T-cell (primary cell): ENCODE measurements around the gene EWSR1. TPM values are rescaled to one million over a fixed set of nuclear protein-coding genes. Genes with fewer than 3 reads are reported as not detected.

Experiments
- ATAC-seq, 4 experiments: fragments of 200-7000 bp in 3 of 4; fragments of 150-1000 bp in 1 of 4; cut with Tn5 transposase; replicated peaks in 1 of 4; 1 replicate in 3 of 4; 2 replicates in 1 of 4; pipeline ENCODE4 v1.10.0; 2021; ENCODE audit warnings: moderate library complexity in 3 of 4, mild to moderate bottlenecking in 2 of 4, moderate number of reproducible peaks in 1 of 4
- CTCF ChIA-PET, 2 donors: fragments of 300-600 bp; sonication (Branson Sonifier 250); formaldehyde crosslinking; loops; one replicate each; lab custom pipeline; 2022; ENCODE audit warnings: antibody characterized with exemption in 2 of 2; lab: Charles Lee
- POLR2A ChIA-PET, 2 donors: fragments of 300-600 bp; sonication (Branson Sonifier 250); formaldehyde crosslinking; loops; one replicate each; lab custom pipeline; 2022; ENCODE audit warnings: antibody characterized with exemption in 2 of 2; lab: Charles Lee
- DNase-seq, 35 experiments: peaks; one replicate each; pipeline versions ENCODE4 v3.0.0 to v3.0.0-alpha.2; 2013 to 2023
- H3K27ac ChIP-seq: one replicate; pipeline ENCODE4 v1.5.1; 2013; ENCODE audit warnings: low read length
- H3K27me3 ChIP-seq, 2 experiments: replicated peaks in 1 of 2; 1 replicate in 1 of 2; 2 replicates in 1 of 2; pipeline versions ENCODE4 v1.6.1 to v1.7.0; 2013; ENCODE audit warnings: low read length in 1 of 2, mixed read lengths in 1 of 2; ENCODE audit not compliant: control insufficient read depth in 2 of 2, insufficient read depth in 2 of 2; ENCODE audit errors: extremely low read depth in 1 of 2
- H3K36me3 ChIP-seq, 2 donors: 1 replicate in 1 of 2; 2 replicates in 1 of 2; pipeline versions ENCODE4 v1.6.1 to v1.7.0; 2013; ENCODE audit warnings: low read length in 1 of 2; ENCODE audit not compliant: control insufficient read depth in 2 of 2, insufficient read depth in 1 of 2; ENCODE audit errors: extremely low read depth in 1 of 2
- H3K4me1 ChIP-seq, 2 experiments: 1 replicate in 1 of 2; 2 replicates in 1 of 2; pipeline versions ENCODE4 v1.6.1 to v1.7.0; 2013; ENCODE audit warnings: low read length in 2 of 2, mixed read lengths in 1 of 2; ENCODE audit not compliant: insufficient read depth in 2 of 2, control insufficient read depth in 1 of 2; ENCODE audit errors: extremely low read depth in 1 of 2
- H3K4me3 ChIP-seq, 2 donors: 1 replicate in 1 of 2; 2 replicates in 1 of 2; pipeline versions ENCODE4 v1.5.1 to v1.7.0; 2013; ENCODE audit warnings: mild to moderate bottlenecking in 2 of 2, low read length in 1 of 2, moderate library complexity in 1 of 2; ENCODE audit not compliant: control insufficient read depth in 1 of 2; ENCODE audit errors: extremely low read depth in 1 of 2
- H3K9me3 ChIP-seq: 2 replicates; pipeline ENCODE4 v1.7.0; 2013
- H3K27ac Mint-ChIP-seq, 2 donors: one replicate each; pipeline ENCODE4 v1.8.0; 2020 to 2021; ENCODE audit warnings: mild to moderate bottlenecking in 2 of 2, mixed read lengths in 2 of 2
- H3K27me3 Mint-ChIP-seq, 2 donors: one replicate each; pipeline ENCODE4 v1.8.0; 2021 to 2022; ENCODE audit warnings: mixed read lengths in 2 of 2
- H3K36me3 Mint-ChIP-seq: one replicate; pipeline ENCODE4 v1.8.0; 2021; ENCODE audit warnings: mixed read lengths
- H3K4me1 Mint-ChIP-seq, 3 donors: one replicate each; pipeline ENCODE4 v1.8.0; 2020 to 2022; ENCODE audit warnings: mixed read lengths in 3 of 3, mild to moderate bottlenecking in 1 of 3
- H3K4me3 Mint-ChIP-seq, 3 donors: one replicate each; pipeline ENCODE4 v1.8.0; 2020 to 2022; ENCODE audit warnings: mild to moderate bottlenecking in 3 of 3, mixed read lengths in 3 of 3, moderate library complexity in 3 of 3
- H3K9me3 Mint-ChIP-seq, 3 donors: one replicate each; pipeline ENCODE4 v1.8.0; 2020 to 2022; ENCODE audit warnings: mixed read lengths in 3 of 3
- WGBS: methylation state at CpG from one replicate; pipeline ENCODE4 v1.1.5; 2013; ENCODE audit warnings: missing lambda C conversion rate; ENCODE audit not compliant: insufficient coverage; 5-methylcytosine and 5-hydroxymethylcytosine counted together
- total RNA-seq, 35 experiments: library from RNA in 6 of 35; stranded (reverse) in 6 of 35; fragments of 120-200 nt in 1 of 35; gene quantifications; one replicate each; pipeline versions ENCODE4 v1.2.1 to v1.2.4 and lab custom pipeline; 2013 to 2026

The EWSR1 gene
- total RNA-seq, 5 donors from 2014 or later (not counting 1 experiment from before 2014, with no cell fraction given) = 254 to 308 (median 260) TPM

DNA sequence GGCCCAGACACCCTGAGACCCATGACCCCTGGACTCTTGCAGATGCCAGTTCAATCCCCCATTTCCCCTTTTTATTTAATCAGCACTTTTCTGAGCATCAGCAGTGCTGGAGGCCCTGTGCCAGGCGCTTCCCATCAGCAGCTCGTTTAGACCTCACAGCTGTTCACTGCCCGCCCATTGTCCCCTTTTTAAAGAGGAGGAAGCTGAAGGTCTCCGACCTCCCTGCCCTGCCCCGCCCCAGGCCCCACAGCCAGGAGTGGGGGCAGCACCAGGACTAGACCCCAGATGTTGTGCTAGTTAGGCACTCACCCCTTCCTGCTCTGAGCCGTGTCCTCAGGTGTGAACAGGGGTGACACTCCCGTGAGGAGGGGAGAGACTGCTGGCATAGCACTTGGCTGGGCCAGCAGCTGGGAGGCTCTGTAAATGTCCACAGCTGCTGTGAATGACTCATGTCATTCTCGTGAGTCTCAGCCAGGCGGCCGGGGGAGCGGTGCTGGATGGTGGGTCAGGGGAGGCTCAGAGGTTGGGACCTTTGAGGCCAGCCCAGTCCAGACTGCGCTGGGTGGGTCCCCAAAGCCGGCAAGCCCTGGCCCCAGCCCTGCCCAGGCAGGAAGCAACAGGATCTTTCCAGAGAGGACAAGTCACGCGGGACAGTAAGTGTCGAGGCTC, 42.5 kb upstream of the EWSR1 start:
- Histone ChIP-seq H3K27ac (no peak overlapping the region), H3K4me1 (no peaks in the 10 kb centered on the region), H3K4me3 (no peak overlapping the region), H3K36me3 (no peaks in the 10 kb centered on the region), H3K27me3 (peaks cover 0 to 16% of the 10 kb centered on the region in 2 experiments), H3K9me3 (no peaks in the 10 kb centered on the region)
- DNase-seq = no peak
- H3K4me3 Mint-ChIP-seq = no peak overlapping the region
- no peaks in the 10 kb centered on the region for H3K36me3 Mint-ChIP-seq
- H3K9me3 Mint-ChIP-seq = no peaks in the 10 kb centered on the region
- CTCF ChIA-PET = no interaction called here
- H3K4me1 Mint-ChIP-seq = no peaks in the 10 kb centered on the region
- H3K27ac Mint-ChIP-seq = no peak overlapping the region
- H3K27me3 Mint-ChIP-seq = no peaks in the 10 kb centered on the region
- POLR2A ChIA-PET = no interaction called here
- WGBS = 73% methylated on average over 14 of the region's 16 CpGs
- ATAC-seq = no peak

GRCh38 chr22:29226351-29226981, 41.6 kb upstream of the EWSR1 start:
- POLR2A ChIA-PET = no interaction called here
- H3K9me3 ChIP-seq = no peaks in the 10 kb centered on the region
- WGBS = 84% methylated on average over 8 of the region's 11 CpGs
- DNase-seq (no peak), ATAC-seq (no peak)
- Mint-ChIP-seq H3K9me3 (no peaks in the 10 kb centered on the region), H3K36me3 (no peaks in the 10 kb centered on the region), H3K4me1 (no peaks in the 10 kb centered on the region), H3K4me3 (no peak overlapping the region), H3K27me3 (no peaks in the 10 kb centered on the region), H3K27ac (no peak overlapping the region)
- H3K27me3 ChIP-seq = peaks cover 0 to 19% of the 10 kb centered on the region in 2 experiments
- no peak overlapping the region for H3K27ac ChIP-seq
- CTCF ChIA-PET = no interaction called here
- H3K4me3 ChIP-seq = no peak overlapping the region
- no peaks in the 10 kb centered on the region for H3K36me3 ChIP-seq
- H3K4me1 ChIP-seq = no peaks in the 10 kb centered on the region

DNA sequence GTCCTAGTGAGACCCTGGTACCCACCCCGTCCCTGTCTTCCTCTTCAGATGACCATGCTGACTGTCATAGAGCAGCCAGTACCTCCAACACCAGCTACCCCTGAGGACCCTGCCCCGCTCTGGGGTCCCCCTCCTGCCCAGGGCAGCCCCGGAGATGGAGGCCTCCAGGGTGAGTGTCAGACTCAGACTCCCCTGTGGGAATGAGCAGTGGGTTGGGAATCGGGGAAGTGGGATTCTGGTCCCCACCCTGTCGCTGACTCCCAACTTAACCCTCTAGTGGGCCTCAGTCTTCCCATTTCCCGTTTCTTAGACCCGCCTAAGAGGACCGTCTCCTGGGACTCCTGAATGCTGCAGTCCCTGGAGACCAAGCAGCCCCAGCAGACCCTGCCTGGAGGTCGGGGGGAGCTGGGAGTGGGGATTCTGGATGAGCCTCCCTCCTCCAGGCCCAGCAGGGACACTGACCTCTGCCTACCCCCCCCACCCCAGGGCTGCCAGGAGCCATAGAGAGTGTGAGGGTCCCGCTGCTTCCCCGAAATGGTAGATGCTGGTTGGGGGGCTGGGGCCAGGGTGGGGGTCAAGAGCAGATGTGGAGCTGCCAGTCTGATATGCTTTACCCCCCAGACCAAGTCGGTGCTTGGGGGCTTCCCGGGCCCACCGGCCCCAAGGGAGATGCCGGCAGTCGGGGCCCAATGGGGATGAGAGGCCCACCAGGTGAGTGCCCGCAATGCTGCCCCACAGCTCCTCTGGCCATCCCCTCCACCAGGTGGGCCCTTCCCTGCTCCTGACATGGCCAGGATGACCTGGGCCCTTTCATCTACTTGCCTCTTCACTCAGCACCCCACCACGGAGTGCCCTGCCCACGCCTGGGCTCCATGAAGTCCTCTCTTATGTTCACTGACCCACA, 36.8 kb upstream of the EWSR1 start:
- H3K27ac Mint-ChIP-seq = no peak overlapping the region
- DNase-seq (no peak), ATAC-seq (no peak)
- WGBS = 85% methylated on average over 10 of the region's 19 CpGs
- H3K4me3 Mint-ChIP-seq = no peak overlapping the region
- ChIA-PET POLR2A (no interaction called here), CTCF (no interaction called here)
- H3K9me3 Mint-ChIP-seq = peaks cover 4 to 5% (median 5%) of the 10 kb centered on the region in 3 donors
- Histone ChIP-seq H3K4me1 (no peaks in the 10 kb centered on the region), H3K36me3 (no peaks in the 10 kb centered on the region), H3K27me3 (peaks cover 0 to 8% of the 10 kb centered on the region in 2 experiments), H3K9me3 (no peaks in the 10 kb centered on the region), H3K27ac (no peak overlapping the region), H3K4me3 (no peak overlapping the region)
- no peaks in the 10 kb centered on the region for H3K36me3 Mint-ChIP-seq
- no peaks in the 10 kb centered on the region for H3K4me1 Mint-ChIP-seq
- no peaks in the 10 kb centered on the region for H3K27me3 Mint-ChIP-seq

DNA sequence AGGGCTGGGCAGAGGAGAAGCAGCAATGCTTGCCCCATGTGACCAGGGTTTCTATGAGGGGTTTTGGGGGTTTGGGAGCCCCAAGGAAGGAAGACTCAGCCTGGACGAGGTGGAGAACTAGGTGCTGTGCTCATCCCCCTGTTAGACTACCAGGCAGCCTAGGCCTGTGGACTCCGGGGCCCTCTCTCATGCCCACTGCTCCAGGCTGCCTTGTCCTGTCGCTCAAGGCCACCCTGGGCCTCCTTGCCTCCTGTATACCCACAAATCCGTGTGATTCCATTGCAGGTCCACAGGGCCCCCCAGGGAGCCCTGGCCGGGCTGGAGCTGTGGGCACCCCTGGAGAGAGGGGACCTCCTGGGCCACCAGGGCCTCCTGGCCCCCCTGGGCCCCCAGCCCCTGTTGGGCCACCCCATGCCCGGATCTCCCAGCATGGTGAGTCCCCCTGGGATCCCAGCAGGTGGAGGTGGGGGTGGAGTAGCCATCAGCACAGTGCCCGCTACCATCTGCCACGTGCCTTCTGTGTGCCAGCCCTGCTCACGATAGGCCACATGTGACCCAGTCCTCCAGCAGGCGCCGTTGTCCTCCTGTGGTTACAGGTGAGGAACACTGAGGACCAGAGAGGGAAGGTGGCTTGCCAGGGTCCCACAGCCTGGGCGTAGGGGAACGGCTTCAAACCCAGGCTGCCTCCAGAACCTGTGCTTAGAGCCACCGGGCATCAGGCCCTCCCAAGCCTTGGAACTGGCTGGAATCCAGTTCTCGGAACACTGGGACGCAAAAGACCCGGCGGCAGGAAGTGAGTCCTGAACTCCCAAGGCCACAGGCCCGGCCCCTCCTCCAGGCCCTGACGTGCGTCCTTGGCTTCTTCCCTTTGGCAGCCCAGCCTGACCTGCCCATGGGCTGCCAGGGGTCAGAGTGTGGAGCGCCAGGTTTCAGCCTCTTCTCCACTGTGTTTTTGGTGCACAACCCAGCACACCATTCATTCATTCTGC, 35.8 kb upstream of the EWSR1 start:
- Histone ChIP-seq H3K4me3 (no peak overlapping the region), H3K27ac (no peak overlapping the region), H3K27me3 (peaks cover 0 to 6% of the 10 kb centered on the region in 2 experiments), H3K4me1 (no peaks in the 10 kb centered on the region), H3K9me3 (no peaks in the 10 kb centered on the region), H3K36me3 (no peaks in the 10 kb centered on the region)
- DNase-seq (no peak), ATAC-seq (no peak)
- no peak overlapping the region for H3K27ac Mint-ChIP-seq
- no peak overlapping the region for H3K4me3 Mint-ChIP-seq
- peaks cover 4 to 5% (median 5%) of the 10 kb centered on the region in 3 donors for H3K9me3 Mint-ChIP-seq
- ChIA-PET CTCF (no interaction called here), POLR2A (no interaction called here)
- no peaks in the 10 kb centered on the region for H3K27me3 Mint-ChIP-seq
- H3K36me3 Mint-ChIP-seq = no peaks in the 10 kb centered on the region
- WGBS = 82% methylated on average over 21 of the region's 22 CpGs
- no peaks in the 10 kb centered on the region for H3K4me1 Mint-ChIP-seq

DNA sequence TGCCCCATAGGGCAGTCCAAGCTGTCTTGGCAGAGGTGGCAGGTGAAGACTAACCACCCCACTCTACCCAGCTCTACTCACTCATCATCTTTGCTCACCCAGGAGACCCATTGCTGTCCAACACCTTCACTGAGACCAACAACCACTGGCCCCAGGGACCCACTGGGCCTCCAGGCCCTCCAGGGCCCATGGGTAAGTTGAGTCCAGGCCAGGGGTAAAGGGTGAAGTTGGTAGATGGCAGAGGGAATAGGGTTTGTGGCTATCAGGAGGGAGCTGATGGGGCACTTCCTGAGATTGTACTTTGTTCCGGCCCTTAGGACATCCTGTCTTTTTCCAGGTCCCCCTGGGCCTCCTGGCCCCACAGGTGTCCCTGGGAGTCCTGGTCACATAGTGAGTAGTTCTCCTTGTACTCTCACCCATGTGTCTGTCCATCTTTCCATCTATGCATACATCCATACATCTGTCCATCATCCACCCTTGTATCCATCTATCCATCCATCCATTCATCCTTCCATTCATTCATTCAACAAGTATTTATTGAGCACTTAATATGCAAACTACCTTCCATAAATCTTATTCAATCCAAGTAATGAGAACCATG, 34.7 kb upstream of the EWSR1 start:
- DNase-seq = no peak
- Histone ChIP-seq H3K9me3 (no peaks in the 10 kb centered on the region), H3K27me3 (peaks cover 0 to 6% of the 10 kb centered on the region in 2 experiments), H3K4me3 (no peak overlapping the region), H3K27ac (no peak overlapping the region), H3K36me3 (no peaks in the 10 kb centered on the region), H3K4me1 (no peaks in the 10 kb centered on the region)
- H3K36me3 Mint-ChIP-seq = no peaks in the 10 kb centered on the region
- CTCF ChIA-PET = interaction anchor here in 1 of 2 donors (0.6 kb wide), 1 partner anchor 15 kb away, joined by 5 read pairs; no protein-coding TSS in a partner anchor
- POLR2A ChIA-PET = no interaction called here
- no peaks in the 10 kb centered on the region for H3K4me1 Mint-ChIP-seq
- WGBS = 89% methylated on average over 1 of the region's 1 CpG
- no peaks in the 10 kb centered on the region for H3K27me3 Mint-ChIP-seq
- no peak overlapping the region for H3K4me3 Mint-ChIP-seq
- H3K9me3 Mint-ChIP-seq = peaks cover 4 to 5% (median 5%) of the 10 kb centered on the region in 3 donors
- ATAC-seq = no peak
- no peak overlapping the region for H3K27ac Mint-ChIP-seq
